ENCODE measurements around the gene GRM8. TPM values are rescaled to one million over a fixed set of nuclear protein-coding genes. Genes with fewer than 3 reads are reported as not detected.

The GRM8 gene
- total and polyA plus RNA-seq, 9 of the 15 experiments (the other 6 are each of a cell fraction or from before 2014, with no cell fraction given), result 0.13 TPM; not detected in 7

GRCh38 chr7:126700807-126701604 lies 551.7 kb downstream of the GRM8 start (continued):
- no peak for TF ChIP-seq ZNF785 (CRISPR knock-in tag; IDR thresholded peaks at IDR 0.05)
- no peak for TF ChIP-seq PATZ1 (CRISPR knock-in tag; IDR thresholded peaks at IDR 0.05; ENCODE audit: borderline replicate concordance)
- TF ChIP-seq SRSF9 (IDR thresholded peaks at IDR 0.05; ENCODE audit: borderline replicate concordance, low read depth, low read length), result no peak
- no peak for TF ChIP-seq HMGXB4 (CRISPR knock-in tag; IDR thresholded peaks at IDR 0.05)
- 0 out of 2 replicates have a peak, but pooled peaks have one; percentile 19 for TF ChIP-seq ZBTB26 (CRISPR knock-in tag; IDR thresholded peaks at IDR 0.05)
- no peak for TF ChIP-seq ZFX (CRISPR knock-in tag; IDR thresholded peaks at IDR 0.05)
- no peak for TF ChIP-seq STAT5B (CRISPR knock-in tag; IDR thresholded peaks at IDR 0.05)
- no peak for TF ChIP-seq E2F3 (CRISPR knock-in tag; IDR thresholded peaks at IDR 0.05)
- peak; percentile 59; the same call in 1 of the 2 replicates for TF ChIP-seq HINFP (tag; conservative IDR thresholded peaks at IDR 0.05; ENCODE audit: low read depth)
- TF ChIP-seq PBX2 (CRISPR knock-in tag; IDR thresholded peaks at IDR 0.05; ENCODE audit: low read depth), result no peak
- TF ChIP-seq PBX2 (tag; conservative IDR thresholded peaks at IDR 0.05; ENCODE audit: low read depth), result peak; percentile 80
- TF ChIP-seq ZNF740 (CRISPR knock-in tag; IDR thresholded peaks at IDR 0.05), result 0 out of 2 replicates have a peak, but pooled peaks have one; percentile 32
- TF ChIP-seq ZNF740 (tag; IDR thresholded peaks at IDR 0.05), result peak in 1 of 2 experiments; percentile 68; a peak in 2 of 4 replicates
- TF ChIP-seq KLF1 (tag; IDR thresholded peaks at IDR 0.05), result no peak
- no peak for TF ChIP-seq ILF3 (IDR thresholded peaks at IDR 0.05; ENCODE audit: borderline replicate concordance)

Data from K562 (cell line).